Measurements from ENCODE around the gene LCN6. TPM values are rescaled to one million over a fixed set of nuclear protein-coding genes. Genes with fewer than 3 reads are reported as not detected.

Gene LCN6
- total RNA-seq, 6 donors from 2014 or later, result 2.7 to 35.1 (median 5.5) TPM; not detected in 2

- DNase-seq, result peak; percentile 54 to 76
- peak in 1 of 2 donors; percentile 5 for ATAC-seq (ENCODE audit: low FRiP score in 2 of 2)
- Histone ChIP-seq H3K27me3 (no peaks in the 10 kb centered on the region), H3K4me3 (no peak overlapping the region), H3K36me3 (no peaks in the 10 kb centered on the region), H3K9me3 (peaks cover 0 to 9% (median 0%) of the 10 kb centered on the region in 4 donors), H3K27ac (peak overlapping the region in 1 of 4 donors; percentile 24), H3K4me1 (peaks cover 0 to 11% (median 4%) of the 10 kb centered on the region in 4 donors)
- TF ChIP-seq CTCF (IDR thresholded peaks at IDR 0.05) (no peak), POLR2AphosphoS5 (IDR thresholded peaks at IDR 0.05) (no peak), POLR2A (IDR thresholded peaks at IDR 0.05) (no peak), EP300 (IDR thresholded peaks at IDR 0.05) (no peak)
- WGBS, 2 donors, result 52 to 66% methylated on average over 14 to 21 of the region's 21 CpGs
Observed at GRCh38 chr9:136748666-136749611, 614 bp upstream of the LCN6 start.

- H3K4me1 ChIP-seq, result peaks cover 0 to 15% (median 8%) of the 10 kb centered on the region in 4 donors
- TF ChIP-seq EP300 (IDR thresholded peaks at IDR 0.05) (no peak), POLR2AphosphoS5 (IDR thresholded peaks at IDR 0.05) (no peak), POLR2A (IDR thresholded peaks at IDR 0.05) (no peak), CTCF (IDR thresholded peaks at IDR 0.05) (no peak)
- H3K9me3 ChIP-seq, result peaks cover 0 to 5% (median 0%) of the 10 kb centered on the region in 4 donors
- no peaks in the 10 kb centered on the region for H3K36me3 ChIP-seq
- WGBS, 2 donors, result 90 to 91% methylated on average over 22 of the region's 22 CpGs
- no peak for ATAC-seq (ENCODE audit: low FRiP score in 2 of 2)
- no peak overlapping the region for H3K4me3 ChIP-seq
- DNase-seq, result peak in 1 of 2 donors; percentile 53
- H3K27ac ChIP-seq, result no peak overlapping the region
- H3K27me3 ChIP-seq, result peaks cover 0 to 7% (median 2%) of the 10 kb centered on the region in 4 donors
Observed at GRCh38 chr9:136747161-136748060, 914 bp downstream of the LCN6 start.

GRCh38 chr9:136746621-136747020, 1.7 kb downstream of the LCN6 start:
- Histone ChIP-seq H3K4me3 (no peak overlapping the region), H3K36me3 (no peaks in the 10 kb centered on the region), H3K27me3 (peaks cover 0 to 15% (median 9%) of the 10 kb centered on the region in 4 donors), H3K9me3 (peaks cover 0 to under 1% (median 0%) of the 10 kb centered on the region in 4 donors), H3K4me1 (peaks cover 0 to 23% (median 16%) of the 10 kb centered on the region in 4 donors), H3K27ac (peak overlapping the region in 1 of 4 donors; percentile 27)
- DNase-seq (peak in 1 of 2 donors; percentile 71), ATAC-seq (ENCODE audit: low FRiP score in 2 of 2) (no peak)
- no peak for TF ChIP-seq POLR2AphosphoS5 (IDR thresholded peaks at IDR 0.05)
- TF ChIP-seq POLR2A (IDR thresholded peaks at IDR 0.05), result no peak
- TF ChIP-seq EP300 (IDR thresholded peaks at IDR 0.05), result no peak
- no peak for TF ChIP-seq CTCF (IDR thresholded peaks at IDR 0.05)
- 93% methylated on average over 13 of the region's 18 CpGs; no CpG with 5 or more reads in 1 of the 2 donors for WGBS, 2 donors

GRCh38 chr9:136746155-136746490, 2.2 kb downstream of the LCN6 start:
- no peaks in the 10 kb centered on the region for H3K9me3 ChIP-seq
- peaks cover under 1 to 28% (median 21%) of the 10 kb centered on the region in 4 donors for H3K4me1 ChIP-seq
- H3K27me3 ChIP-seq, result peaks cover 0 to 20% (median 11%) of the 10 kb centered on the region in 4 donors
- no peak for ATAC-seq (ENCODE audit: low FRiP score in 2 of 2)
- 47 to 51% methylated on average over 12 to 16 of the region's 22 CpGs for whole genome bisulfite sequencing, 2 donors
- DNase-seq, result no peak
- H3K36me3 ChIP-seq, result no peaks in the 10 kb centered on the region
- H3K4me3 ChIP-seq, result peak overlapping the region in 1 of 4 donors; percentile 29
- TF ChIP-seq POLR2AphosphoS5 (IDR thresholded peaks at IDR 0.05) (no peak), POLR2A (IDR thresholded peaks at IDR 0.05) (no peak), CTCF (IDR thresholded peaks at IDR 0.05) (no peak), EP300 (IDR thresholded peaks at IDR 0.05) (no peak)
- no peak overlapping the region for H3K27ac ChIP-seq

Measured in upper lobe of left lung (tissue), 6 donors.